Measurements from ENCODE around the gene PARP15.

DNA sequence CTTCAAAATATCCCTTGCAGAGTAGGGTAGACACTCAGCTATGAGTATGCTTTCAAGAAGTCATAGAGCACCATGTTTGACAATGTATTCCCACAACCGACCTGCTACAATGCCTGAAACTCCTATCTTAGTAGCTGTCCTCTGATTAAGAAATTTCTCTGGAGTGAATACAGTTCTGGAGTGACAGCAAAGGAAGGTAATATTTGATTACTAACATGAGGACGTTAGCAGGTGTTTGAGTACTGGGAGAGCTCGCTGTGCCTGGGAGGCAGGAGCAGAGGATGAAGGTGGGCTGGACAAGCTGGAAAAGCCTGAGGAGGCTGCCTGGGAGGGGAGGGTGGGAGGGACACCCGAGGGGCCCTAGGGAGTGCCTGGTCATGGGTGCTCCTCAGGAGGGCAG, 42.9 kb downstream of the PARP15 start:
- TF ChIP-seq, protein P1, sequence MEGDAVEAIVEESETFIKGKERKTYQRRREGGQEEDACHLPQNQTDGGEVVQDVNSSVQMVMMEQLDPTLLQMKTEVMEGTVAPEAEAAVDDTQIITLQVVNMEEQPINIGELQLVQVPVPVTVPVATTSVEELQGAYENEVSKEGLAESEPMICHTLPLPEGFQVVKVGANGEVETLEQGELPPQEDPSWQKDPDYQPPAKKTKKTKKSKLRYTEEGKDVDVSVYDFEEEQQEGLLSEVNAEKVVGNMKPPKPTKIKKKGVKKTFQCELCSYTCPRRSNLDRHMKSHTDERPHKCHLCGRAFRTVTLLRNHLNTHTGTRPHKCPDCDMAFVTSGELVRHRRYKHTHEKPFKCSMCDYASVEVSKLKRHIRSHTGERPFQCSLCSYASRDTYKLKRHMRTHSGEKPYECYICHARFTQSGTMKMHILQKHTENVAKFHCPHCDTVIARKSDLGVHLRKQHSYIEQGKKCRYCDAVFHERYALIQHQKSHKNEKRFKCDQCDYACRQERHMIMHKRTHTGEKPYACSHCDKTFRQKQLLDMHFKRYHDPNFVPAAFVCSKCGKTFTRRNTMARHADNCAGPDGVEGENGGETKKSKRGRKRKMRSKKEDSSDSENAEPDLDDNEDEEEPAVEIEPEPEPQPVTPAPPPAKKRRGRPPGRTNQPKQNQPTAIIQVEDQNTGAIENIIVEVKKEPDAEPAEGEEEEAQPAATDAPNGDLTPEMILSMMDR (IDR thresholded peaks at IDR 0.05): no peak
- no peak for TF ChIP-seq POLR2A (IDR thresholded peaks at IDR 0.05)

All from testis (tissue), 2 donors.